ENCODE measurements around the gene CNN2. TPM values are rescaled to one million over a fixed set of nuclear protein-coding genes. Genes with fewer than 3 reads are reported as not detected.
A peak's percentile ranks its signal among the peaks of the same experiment; 100 is the strongest.

Gene CNN2
- total and polyA plus RNA-seq, 9 of the 15 experiments (the other 6 are each of a cell fraction or from before 2014, with no cell fraction given): 12.1 to 174 (median 52.7) TPM

- H2AFZ ChIP-seq (ENCODE audit: low read depth, low read length): no peak overlapping the region
- FAIRE-seq: no peak
- no peaks in the 10 kb centered on the region for H3K27me3 ChIP-seq (ENCODE audit: control insufficient read depth in 2 of 2, insufficient read depth in 2 of 2, low read length in 2 of 2)
- TF ChIP-seq GTF3C2 (IDR thresholded peaks at IDR 0.05; ENCODE audit: borderline replicate concordance, extremely low read depth, insufficient read length) (no peak), ZBTB33 (CRISPR knock-in tag; IDR thresholded peaks at IDR 0.05) (peak; percentile 42; the same call in 1 of the 2 replicates), BHLHE40 (IDR thresholded peaks at IDR 0.05; ENCODE audit: low read length) (no peak)
- no peak overlapping the region for H3K27ac ChIP-seq (ENCODE audit: extremely low read depth, low read depth, low read length)
- in situ Hi-C loops (cut with MboI): no loop called here
- 0 out of 2 replicates have a peak, but pooled peaks cover 3% of the 10 kb centered on the region for H4K20me1 ChIP-seq (replicated peaks; ENCODE audit: control insufficient read depth, insufficient read depth, low read length)
- peaks cover 32 to 75% of the 10 kb centered on the region in 2 experiments for H3K4me1 ChIP-seq (replicated peaks in 1 of 2; ENCODE audit: control insufficient read depth in 2 of 2, insufficient read depth in 2 of 2, low read length in 2 of 2)
- ChIA-PET POLR2A (interaction anchor here (1.3 kb wide), 1 partner anchor 17 kb away, joined by 3 read pairs; no protein-coding TSS in a partner anchor), CTCF (ENCODE audit: low intra/inter-chr PET ratio) (no interaction called here)
- no peak for ATAC-seq
- no peaks in the 10 kb centered on the region for H3K9me1 ChIP-seq (ENCODE audit: control insufficient read depth, insufficient read depth, low read length)
- BruUV-seq (replicated peaks): no TSS peak
- no peak overlapping the region for H3K4me2 ChIP-seq (ENCODE audit: insufficient read depth, low read length)
- H3K9ac ChIP-seq (ENCODE audit: insufficient read depth in 1 of 2, low read depth in 2 of 2, low read length in 2 of 2): peak overlapping the region in 1 of 2 experiments; percentile 35; a peak in 1 of 4 replicates
- no peak for DNase-seq (ENCODE audit: extremely low read depth in 1 of 4, low spot score in 3 of 4)
- H3K9me3 ChIP-seq (replicated peaks; ENCODE audit: control insufficient read depth, insufficient read depth, low read depth, low read length): no peaks in the 10 kb centered on the region
- no peak overlapping the region for H3K4me3 ChIP-seq
- H3K79me2 ChIP-seq (ENCODE audit: control insufficient read depth, insufficient read depth, low read length): no peaks in the 10 kb centered on the region
- intact Hi-C loops (cut with micrococcal nuclease): no loop called here
- WGBS (ENCODE audit: insufficient coverage, low coverage, missing lambda C conversion rate): 81% methylated on average over 15 of the region's 16 CpGs
- H3K36me3 ChIP-seq (ENCODE audit: control insufficient read depth, insufficient read depth, low read length): no peaks in the 10 kb centered on the region; the same call in 2 of the 3 replicates
These were observed 50.5 kb downstream of the CNN2 start for GRCh38 chr19:1076951-1077350.
